Measurements from ENCODE around the gene SCAND1. TPM values are rescaled to one million over a fixed set of nuclear protein-coding genes. Genes with fewer than 3 reads are reported as not detected.

SCAND1 gene
- total RNA-seq, 4 donors from 2014 or later = 88.3 to 138 (median 118) TPM

DNA sequence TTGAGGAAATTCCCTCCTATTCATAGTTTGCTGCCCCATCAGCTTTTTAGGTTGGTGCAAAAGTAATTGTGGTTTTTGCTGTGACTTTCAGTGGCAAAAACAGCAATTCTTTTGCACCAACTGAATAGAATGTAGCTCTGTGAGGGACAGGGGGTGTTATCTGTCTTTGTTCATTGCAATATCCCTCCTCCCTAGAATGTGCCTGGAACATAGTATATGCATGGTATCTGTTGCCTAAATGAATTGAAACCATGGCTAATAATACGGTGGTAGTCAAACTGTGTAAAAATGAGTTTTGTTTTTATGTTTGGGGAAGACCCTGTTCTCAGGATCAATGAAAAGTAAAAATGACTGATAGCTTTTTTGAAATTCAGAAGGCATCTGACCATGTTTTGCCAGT is 45.1 kb downstream of the SCAND1 start:
- H3K27ac ChIP-seq = no peak overlapping the region
- in situ Hi-C loops (cut with MboI; ENCODE audit: low sequenced_read_pairs in 4 of 4) = no loop called here
- DNase-seq = no peak
- ATAC-seq = no peak
- H3K36me3 ChIP-seq = peaks cover 0 to 11% of the 10 kb centered on the region in 2 donors
- TF ChIP-seq POLR2A (IDR thresholded peaks at IDR 0.05) = no peak
- TF ChIP-seq, protein P1, sequence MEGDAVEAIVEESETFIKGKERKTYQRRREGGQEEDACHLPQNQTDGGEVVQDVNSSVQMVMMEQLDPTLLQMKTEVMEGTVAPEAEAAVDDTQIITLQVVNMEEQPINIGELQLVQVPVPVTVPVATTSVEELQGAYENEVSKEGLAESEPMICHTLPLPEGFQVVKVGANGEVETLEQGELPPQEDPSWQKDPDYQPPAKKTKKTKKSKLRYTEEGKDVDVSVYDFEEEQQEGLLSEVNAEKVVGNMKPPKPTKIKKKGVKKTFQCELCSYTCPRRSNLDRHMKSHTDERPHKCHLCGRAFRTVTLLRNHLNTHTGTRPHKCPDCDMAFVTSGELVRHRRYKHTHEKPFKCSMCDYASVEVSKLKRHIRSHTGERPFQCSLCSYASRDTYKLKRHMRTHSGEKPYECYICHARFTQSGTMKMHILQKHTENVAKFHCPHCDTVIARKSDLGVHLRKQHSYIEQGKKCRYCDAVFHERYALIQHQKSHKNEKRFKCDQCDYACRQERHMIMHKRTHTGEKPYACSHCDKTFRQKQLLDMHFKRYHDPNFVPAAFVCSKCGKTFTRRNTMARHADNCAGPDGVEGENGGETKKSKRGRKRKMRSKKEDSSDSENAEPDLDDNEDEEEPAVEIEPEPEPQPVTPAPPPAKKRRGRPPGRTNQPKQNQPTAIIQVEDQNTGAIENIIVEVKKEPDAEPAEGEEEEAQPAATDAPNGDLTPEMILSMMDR (IDR thresholded peaks at IDR 0.05 in 4 of 5, conservative IDR thresholded peaks at IDR 0.05 in 1 of 5) = no peak
- intact Hi-C loops (cut with DNase I; ENCODE audit: low total_unique reads) = no loop called here
- no peaks in the 10 kb centered on the region for H3K9me3 ChIP-seq
- no peak overlapping the region for H3K4me3 ChIP-seq
- no peaks in the 10 kb centered on the region for H3K27me3 ChIP-seq
- H3K4me1 ChIP-seq = peaks cover 13 to 20% of the 10 kb centered on the region in 2 donors

DNA sequence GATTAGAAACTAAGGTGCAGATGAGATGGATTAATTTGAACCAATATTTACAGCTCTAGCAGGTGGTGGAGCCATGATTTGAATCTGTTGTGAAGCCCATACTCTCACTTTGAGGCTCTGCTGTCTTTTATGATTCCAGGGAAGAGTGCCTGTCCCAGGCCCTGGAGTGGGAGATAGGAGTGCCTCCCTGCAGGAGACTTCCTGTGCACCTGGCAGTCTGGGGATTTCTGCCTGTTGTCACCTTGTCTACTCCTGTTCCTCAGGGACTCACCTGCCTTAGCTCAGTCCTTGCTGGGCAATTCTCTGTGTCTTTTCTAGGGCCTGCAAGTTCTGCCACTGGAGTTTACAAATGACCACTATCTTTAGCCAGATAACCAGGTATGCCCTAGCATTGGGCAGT is 46.3 kb downstream of the SCAND1 start:
- H3K27ac ChIP-seq = peak overlapping the region in 2 of 4 donors; percentile 70 to 76
- in situ Hi-C loops (cut with MboI; ENCODE audit: low sequenced_read_pairs in 4 of 4) = no loop called here
- H3K36me3 ChIP-seq = no peaks in the 10 kb centered on the region
- TF ChIP-seq, protein P1 (IDR thresholded peaks at IDR 0.05 in 4 of 5, conservative IDR thresholded peaks at IDR 0.05 in 1 of 5) = no peak
- TF ChIP-seq POLR2A (IDR thresholded peaks at IDR 0.05) = no peak
- peaks cover 13 to 20% of the 10 kb centered on the region in 2 donors for H3K4me1 ChIP-seq
- H3K9me3 ChIP-seq = no peaks in the 10 kb centered on the region
- ATAC-seq = no peak
- H3K27me3 ChIP-seq = no peaks in the 10 kb centered on the region
- DNase-seq = no peak
- intact Hi-C loops (cut with DNase I; ENCODE audit: low total_unique reads) = no loop called here
- no peak overlapping the region for H3K4me3 ChIP-seq

DNA sequence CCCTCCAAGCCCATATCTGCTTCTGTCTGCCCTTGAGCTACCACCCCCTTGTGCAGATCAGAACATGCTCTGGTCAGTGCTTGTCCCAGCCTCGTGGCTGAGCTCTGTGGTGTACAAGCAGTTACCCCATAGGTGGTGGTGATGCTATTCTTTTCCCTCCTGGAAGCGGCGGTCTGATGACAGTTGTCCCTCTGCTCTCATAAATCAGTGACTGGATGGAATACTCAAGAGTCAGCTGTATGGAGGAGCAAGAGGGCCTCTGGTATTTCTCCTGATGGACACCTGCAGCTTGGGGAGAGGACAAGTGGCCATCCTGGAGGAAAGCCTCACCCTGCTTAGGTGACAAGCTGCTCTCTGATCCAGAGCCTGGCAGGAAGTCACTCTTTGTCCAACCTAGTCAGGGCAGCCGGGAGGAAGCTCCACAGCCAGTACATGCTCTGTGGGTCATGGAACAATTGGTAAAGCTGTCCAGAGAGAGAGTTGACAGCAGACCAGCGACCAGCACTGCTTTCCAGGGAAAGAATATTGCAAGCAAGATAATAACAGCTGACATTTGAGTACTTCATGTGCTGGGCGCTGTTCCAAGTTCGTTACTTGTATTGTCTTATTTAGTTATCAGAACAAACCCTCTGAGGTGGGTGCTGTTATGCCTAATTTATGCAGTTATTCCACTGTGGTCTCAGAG is 47.1 kb downstream of the SCAND1 start:
- ATAC-seq (peak; percentile 80 to 90), DNase-seq (peak; percentile 47 to 73)
- intact Hi-C loops (cut with DNase I; ENCODE audit: low total_unique reads) (no loop called here), in situ Hi-C loops (cut with MboI; ENCODE audit: low sequenced_read_pairs in 4 of 4) (no loop called here)
- H3K4me3 ChIP-seq = no peak overlapping the region
- TF ChIP-seq POLR2A (IDR thresholded peaks at IDR 0.05) = no peak
- TF ChIP-seq, protein P1 (IDR thresholded peaks at IDR 0.05 in 4 of 5, conservative IDR thresholded peaks at IDR 0.05 in 1 of 5) = no peak
- H3K27me3 ChIP-seq = no peaks in the 10 kb centered on the region
- no peaks in the 10 kb centered on the region for H3K9me3 ChIP-seq
- peak overlapping the region; percentile 42 to 76 (median 68) for H3K27ac ChIP-seq
- H3K36me3 ChIP-seq = no peaks in the 10 kb centered on the region
- peaks cover 13 to 23% of the 10 kb centered on the region in 2 donors for H3K4me1 ChIP-seq

DNA sequence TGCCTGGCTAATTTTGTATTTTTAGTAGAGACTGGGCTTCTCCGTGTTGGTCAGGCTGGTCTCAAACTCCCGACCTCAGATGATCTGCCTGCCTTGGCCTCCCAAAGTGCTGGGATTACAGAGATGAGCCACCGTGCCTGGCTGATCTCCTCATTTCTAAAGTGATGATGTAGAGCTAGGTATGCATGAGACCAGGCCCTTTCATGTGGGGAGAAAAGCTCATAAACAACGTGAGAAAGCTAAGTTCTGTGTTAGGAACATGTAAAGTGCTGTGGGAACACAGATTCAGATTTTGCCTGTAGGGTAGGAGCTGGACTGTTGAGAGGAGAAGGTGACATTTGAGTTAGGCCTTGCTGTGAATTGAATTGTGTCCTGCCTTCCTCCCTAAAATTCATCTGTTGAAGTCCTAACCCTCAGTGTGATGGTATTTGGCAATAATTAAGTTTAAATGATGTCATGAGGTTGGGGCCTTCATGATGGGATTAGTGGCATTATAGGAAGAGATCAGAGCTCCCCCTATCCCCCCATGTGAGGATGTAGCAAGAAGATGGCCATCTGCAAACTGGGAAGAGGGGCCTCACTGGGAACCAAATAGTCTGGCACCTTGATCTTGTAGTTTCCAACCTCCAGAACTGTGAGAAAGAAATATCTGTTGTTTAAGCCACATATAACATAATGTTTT is 49.2 kb downstream of the SCAND1 start:
- H3K36me3 ChIP-seq = peaks cover 0 to 2% of the 10 kb centered on the region in 2 donors
- no peak overlapping the region for H3K4me3 ChIP-seq
- TF ChIP-seq POLR2A (IDR thresholded peaks at IDR 0.05) = no peak
- TF ChIP-seq, protein P1 (IDR thresholded peaks at IDR 0.05 in 4 of 5, conservative IDR thresholded peaks at IDR 0.05 in 1 of 5) = no peak
- ATAC-seq (no peak), DNase-seq (no peak)
- no peaks in the 10 kb centered on the region for H3K9me3 ChIP-seq
- no peaks in the 10 kb centered on the region for H3K27me3 ChIP-seq
- intact Hi-C loops (cut with DNase I; ENCODE audit: low total_unique reads) (no loop called here), in situ Hi-C loops (cut with MboI; ENCODE audit: low sequenced_read_pairs in 4 of 4) (no loop called here)
- no peak overlapping the region for H3K27ac ChIP-seq
- H3K4me1 ChIP-seq = peaks cover 13 to 30% of the 10 kb centered on the region in 2 donors
